Activated T-cell treated with anti-CD3 and anti-CD28 coated beads, Interleukin-2, amount 50 U/mL, for 72 hours (primary cell): Measurements from ENCODE around the gene EIF4E2. TPM values are rescaled to one million over a fixed set of nuclear protein-coding genes. Genes with fewer than 3 reads are reported as not detected.
A peak's percentile ranks its signal among the peaks of the same experiment; 100 is the strongest.

Experiments used
- ATAC-seq, 2 donors: fragments of 150-1000 bp; cut with Tn5 transposase; replicated peaks in 1 of 2; 2 replicates each; pipeline ENCODE4 v1.10.0; 2021; ENCODE audit warnings: moderate library complexity in 2 of 2, mild to moderate bottlenecking in 1 of 2
- DNase-seq, 2 donors: peaks; one replicate each; pipeline ENCODE4 v3.0.0; 2021 to 2022; ENCODE audit warnings: mixed read lengths in 1 of 2
- H3K27ac Mint-ChIP-seq: one replicate; pipeline ENCODE4 v1.8.0; 2022; ENCODE audit warnings: mild to moderate bottlenecking, moderate library complexity, mixed read lengths
- H3K27me3 Mint-ChIP-seq: one replicate; pipeline ENCODE4 v1.8.0; 2022; ENCODE audit warnings: low read depth, mixed read lengths
- H3K36me3 Mint-ChIP-seq, 2 donors: one replicate each; pipeline ENCODE4 v1.8.0; 2022; ENCODE audit warnings: mixed read lengths in 2 of 2, mild to moderate bottlenecking in 1 of 2; ENCODE audit not compliant: insufficient read depth in 2 of 2
- H3K4me1 Mint-ChIP-seq: one replicate; pipeline ENCODE4 v1.8.0; 2022; ENCODE audit warnings: low read depth, mixed read lengths
- H3K4me3 Mint-ChIP-seq, 2 donors: one replicate each; pipeline ENCODE4 v1.8.0; 2022; ENCODE audit warnings: mild to moderate bottlenecking in 2 of 2, mixed read lengths in 2 of 2, moderate library complexity in 2 of 2
- H3K9me3 Mint-ChIP-seq, 2 donors: one replicate each; pipeline ENCODE4 v1.8.0; 2022; ENCODE audit warnings: mixed read lengths in 2 of 2
- total RNA-seq, 2 donors: library from RNA; stranded (reverse); gene quantifications; one replicate each; pipeline ENCODE4 v1.2.3, GENCODE V29; 2022

The EIF4E2 gene
- total RNA-seq = 10 to 100 TPM; 42.6 to 42.7 TPM

- peak; percentile 93 to 96 for ATAC-seq
- peak within 1 kb of the TSS; percentile 97 for H3K27ac Mint-ChIP-seq
- H3K4me3 Mint-ChIP-seq = peak within 1 kb of the TSS; percentile 98 to 99
- peaks cover 79% of the 10 kb centered on the region for H3K4me1 Mint-ChIP-seq
- H3K27me3 Mint-ChIP-seq = no peaks in the 10 kb centered on the region
- peaks cover 10 to 28% of the 10 kb centered on the region in 2 donors for H3K36me3 Mint-ChIP-seq
- peaks cover 0 to 2% of the 10 kb centered on the region in 2 donors for H3K9me3 Mint-ChIP-seq
- DNase-seq = peak; percentile 94 to 95
Observed at GRCh38 chr2:232550354-232551249, at the start of gene EIF4E2, which contains the start of gene TIGD1. TSS of gene EIF4E2 (plus strand) at chr2:232550689. CDS start at chr2:232550725, 36 bp downstream. TSS of gene TIGD1 (minus strand) at chr2:232550557. CDS start at chr2:232549882, 675 bp downstream.

GRCh38 chr2:232501331-232501771 lies 49.1 kb upstream of the EIF4E2 start:
- H3K9me3 Mint-ChIP-seq = no peaks in the 10 kb centered on the region
- ATAC-seq = no peak
- no peak overlapping the region for H3K27ac Mint-ChIP-seq
- DNase-seq = no peak
- peaks cover 15% of the 10 kb centered on the region for H3K4me1 Mint-ChIP-seq
- H3K36me3 Mint-ChIP-seq = no peaks in the 10 kb centered on the region
- H3K4me3 Mint-ChIP-seq = no peak overlapping the region
- peaks cover 45% of the 10 kb centered on the region for H3K27me3 Mint-ChIP-seq

- ATAC-seq = no peak
- no peak for DNase-seq
- Mint-ChIP-seq H3K27ac (no peak overlapping the region), H3K4me3 (peak overlapping the region in 1 of 2 donors; percentile 54), H3K27me3 (peaks cover 46% of the 10 kb centered on the region), H3K9me3 (no peaks in the 10 kb centered on the region), H3K4me1 (peaks cover 15% of the 10 kb centered on the region), H3K36me3 (no peaks in the 10 kb centered on the region)
Observed at GRCh38 chr2:232501794-232502390, 48.6 kb upstream of the EIF4E2 start.

- peaks cover 15% of the 10 kb centered on the region for H3K4me1 Mint-ChIP-seq
- no peaks in the 10 kb centered on the region for H3K36me3 Mint-ChIP-seq
- peak; percentile 41 to 45 for ATAC-seq
- H3K27ac Mint-ChIP-seq = no peak overlapping the region
- peak in 1 of 2 donors; percentile 31 for DNase-seq
- H3K27me3 Mint-ChIP-seq = peaks cover 46% of the 10 kb centered on the region
- peak overlapping the region; percentile 73 to 76 for H3K4me3 Mint-ChIP-seq
- no peaks in the 10 kb centered on the region for H3K9me3 Mint-ChIP-seq
Observed at GRCh38 chr2:232502511-232502910, 48.0 kb upstream of the EIF4E2 start.

GRCh38 chr2:232502911-232503808 lies 47.3 kb upstream of the EIF4E2 start:
- H3K27ac Mint-ChIP-seq = no peak overlapping the region
- H3K9me3 Mint-ChIP-seq = no peaks in the 10 kb centered on the region
- H3K4me1 Mint-ChIP-seq = peaks cover 15% of the 10 kb centered on the region
- ATAC-seq (peak; percentile 63 to 72), DNase-seq (peak; percentile 39 to 70)
- H3K27me3 Mint-ChIP-seq = peaks cover 45% of the 10 kb centered on the region
- no peaks in the 10 kb centered on the region for H3K36me3 Mint-ChIP-seq
- peak overlapping the region; percentile 58 to 76 for H3K4me3 Mint-ChIP-seq

GRCh38 chr2:232503809-232504323 lies 46.6 kb upstream of the EIF4E2 start:
- ATAC-seq (no peak), DNase-seq (no peak)
- Mint-ChIP-seq H3K4me3 (peak overlapping the region; percentile 46 to 71), H3K9me3 (no peaks in the 10 kb centered on the region), H3K4me1 (peaks cover 15% of the 10 kb centered on the region), H3K27ac (no peak overlapping the region), H3K36me3 (no peaks in the 10 kb centered on the region), H3K27me3 (peaks cover 39% of the 10 kb centered on the region)

- H3K27me3 Mint-ChIP-seq = peaks cover 39% of the 10 kb centered on the region
- ATAC-seq (no peak), DNase-seq (no peak)
- H3K4me3 Mint-ChIP-seq = peak overlapping the region; percentile 23 to 71
- H3K9me3 Mint-ChIP-seq = no peaks in the 10 kb centered on the region
- H3K27ac Mint-ChIP-seq = no peak overlapping the region
- peaks cover 15% of the 10 kb centered on the region for H3K4me1 Mint-ChIP-seq
- H3K36me3 Mint-ChIP-seq = no peaks in the 10 kb centered on the region
Observed at GRCh38 chr2:232504438-232504837, 46.1 kb upstream of the EIF4E2 start.

GRCh38 chr2:232505856-232506255 lies 44.6 kb upstream of the EIF4E2 start:
- no peak for ATAC-seq

GRCh38 chr2:232506709-232507108 lies 43.8 kb upstream of the EIF4E2 start:
- H3K9me3 Mint-ChIP-seq = no peaks in the 10 kb centered on the region
- H3K36me3 Mint-ChIP-seq = no peaks in the 10 kb centered on the region
- peaks cover 15% of the 10 kb centered on the region for H3K4me1 Mint-ChIP-seq
- H3K27me3 Mint-ChIP-seq = peaks cover 33% of the 10 kb centered on the region
- ATAC-seq = no peak
- no peak for DNase-seq
- H3K27ac Mint-ChIP-seq = no peak overlapping the region
- H3K4me3 Mint-ChIP-seq = no peak overlapping the region

More at GRCh38 chr2:232505856-232506255, 44.6 kb upstream of the EIF4E2 start:
- Mint-ChIP-seq H3K4me1 (peaks cover 15% of the 10 kb centered on the region), H3K4me3 (no peak overlapping the region), H3K36me3 (no peaks in the 10 kb centered on the region), H3K27ac (no peak overlapping the region), H3K27me3 (peaks cover 33% of the 10 kb centered on the region), H3K9me3 (no peaks in the 10 kb centered on the region)
- no peak for DNase-seq

GRCh38 chr2:232508251-232508650 lies 42.2 kb upstream of the EIF4E2 start:
- Mint-ChIP-seq H3K4me3 (no peak overlapping the region), H3K4me1 (peaks cover 10% of the 10 kb centered on the region), H3K27me3 (peaks cover 28% of the 10 kb centered on the region), H3K27ac (no peak overlapping the region), H3K9me3 (no peaks in the 10 kb centered on the region), H3K36me3 (no peaks in the 10 kb centered on the region)
- no peak for DNase-seq
- no peak for ATAC-seq

- DNase-seq (no peak), ATAC-seq (no peak)
- Mint-ChIP-seq H3K36me3 (no peaks in the 10 kb centered on the region), H3K27ac (no peak overlapping the region), H3K4me3 (no peak overlapping the region), H3K4me1 (no peaks in the 10 kb centered on the region), H3K9me3 (no peaks in the 10 kb centered on the region), H3K27me3 (peaks cover under 1% of the 10 kb centered on the region)
Observed at GRCh38 chr2:232511336-232511890, 39.1 kb upstream of the EIF4E2 start.

GRCh38 chr2:232512602-232513001 lies 37.9 kb upstream of the EIF4E2 start:
- DNase-seq (no peak), ATAC-seq (no peak)
- H3K27ac Mint-ChIP-seq = no peak overlapping the region
- H3K27me3 Mint-ChIP-seq = no peaks in the 10 kb centered on the region
- no peaks in the 10 kb centered on the region for H3K4me1 Mint-ChIP-seq
- H3K9me3 Mint-ChIP-seq = no peaks in the 10 kb centered on the region
- H3K36me3 Mint-ChIP-seq = no peaks in the 10 kb centered on the region
- H3K4me3 Mint-ChIP-seq = no peak overlapping the region
